ENCODE data around the gene EFCAB6. TPM values are rescaled to one million over a fixed set of nuclear protein-coding genes. Genes with fewer than 3 reads are reported as not detected.
A peak's percentile ranks its signal among the peaks of the same experiment; 100 is the strongest.

Gene EFCAB6
- 1.1 TPM in 2 replicates for total RNA-seq (2012; rRNA removed)
- polyA plus RNA-seq (2012; rRNA removed), result 0.30 and 0.44 TPM in 2 replicates
- polyA plus RNA-seq (2012; cell fraction: cytosol; rRNA removed), result 0.15 and 0.18 TPM in 2 replicates
- polyA plus RNA-seq (2012; cell fraction: nucleus; rRNA removed; ENCODE audit: low replicate concordance), result 0.08 and 0.49 TPM in 2 replicates
- Bru-seq, nascent RNA, result percentile 38 among the genes with signal in this experiment
- BruChase-seq, experiment 1, labeled RNA remaining after a 6-hour chase, result percentile 44 among the genes with signal in this experiment
- percentile 43 among the genes with signal in this experiment for BruChase-seq, experiment 2, labeled RNA remaining after a 2-hour chase
- long read RNA-seq, partial matches to known transcripts, result 1 of 2 reads
- long read RNA-seq, other reads (novel, unspliced or antisense), result 1 of 2 reads

GRCh38 chr22:43812149-43812842 lies at the start of gene EFCAB6:
Gene EFCAB6, minus strand, starts transcription at chr22:43812305. Its CDS starts 29,987 bp downstream, at chr22:43782318.
- Histone ChIP-seq H3K14ac (replicated peaks; ENCODE audit: low read depth, low read length) (peak within 1 kb of the TSS; percentile 98), H3K23ac (ENCODE audit: low read depth, low read length) (peak within 1 kb of the TSS; percentile 88; the same call in 1 of the 2 replicates), H3K36me3 (ENCODE audit: control insufficient read depth, insufficient read depth, low read length) (no peaks in the 10 kb centered on the region), H3K18ac (ENCODE audit: low read depth, low read length) (peak within 1 kb of the TSS; percentile 53), H3K27ac (ENCODE audit: insufficient read depth, low read length) (peak within 1 kb of the TSS; percentile 87), H3K4me2 (ENCODE audit: low read depth, low read length) (peak within 1 kb of the TSS; percentile 98), H3K56ac (ENCODE audit: extremely low read depth, insufficient read depth, low read length) (peak within 1 kb of the TSS; percentile 45), H4K20me1 (ENCODE audit: insufficient read depth, low read length) (no peaks in the 10 kb centered on the region), H2AFZ (replicated peaks; ENCODE audit: low read length, poor library complexity) (peak within 1 kb of the TSS; percentile 99), H3K9me3 (ENCODE audit: control insufficient read depth, insufficient read depth, low read length) (no peaks in the 10 kb centered on the region), H3K9me1 (ENCODE audit: insufficient read depth, low read length) (peaks cover 7% of the 10 kb centered on the region), H4K91ac (ENCODE audit: insufficient read depth, low read depth, low read length) (peak within 1 kb of the TSS; percentile 74), H3K4me1 (ENCODE audit: control insufficient read depth, insufficient read depth, low read length) (peaks cover 6% of the 10 kb centered on the region), H3K4me3 (ENCODE audit: insufficient read depth, low read depth, low read length) (peak within 1 kb of the TSS; percentile 58), H4K5ac (ENCODE audit: low read depth, low read length) (peak within 1 kb of the TSS; percentile 93), H3K9ac (ENCODE audit: low read depth, low read length) (peak within 1 kb of the TSS; percentile 87), H3K79me1 (ENCODE audit: low read depth in 1 of 2, low read length in 2 of 2) (peaks cover 12 to 23% of the 10 kb centered on the region in 2 experiments), H3K4ac (ENCODE audit: low read depth, low read length) (peak within 1 kb of the TSS; percentile 94), H4K8ac (ENCODE audit: low read depth in 2 of 2, low read length in 2 of 2) (peak within 1 kb of the TSS; percentile 92 to 99), H2AK5ac (ENCODE audit: low read depth, low read length) (peak within 1 kb of the TSS; percentile 85), H2BK20ac (ENCODE audit: low read depth, low read length) (no peak within 1 kb of the TSS), H3K27me3 (ENCODE audit: control insufficient read depth, insufficient read depth, low read length) (no peaks in the 10 kb centered on the region), H2AK9ac (replicated peaks; ENCODE audit: low read depth, low read length, poor library complexity) (peak within 1 kb of the TSS; percentile 92), H2BK15ac (ENCODE audit: low read depth, low read length) (0 out of 3 replicates have a peak within 1 kb of the TSS, but pooled peaks have one; percentile 8), H2BK120ac (ENCODE audit: low read depth, low read length) (peak within 1 kb of the TSS; percentile 28), H2BK5ac (ENCODE audit: low read depth, low read length, poor library complexity, severe bottlenecking) (peak within 1 kb of the TSS; percentile 69)
- dilution Hi-C loops (cut with HindIII; ENCODE audit: low sequenced_read_pairs, unreplicated experiment), result no loop called here
- intact Hi-C loops (cut with micrococcal nuclease), result loop anchor here (5.0 kb wide), 1 partner anchor 550 kb away; no protein-coding TSS in a partner anchor
- DNase-seq, result peak; percentile 90
- 0% methylated on average over 11 of the region's 55 CpGs; no CpG with 5 or more reads in 1 of the 2 experiments for WGBS, 2 experiments (ENCODE audit: extremely low coverage in 2 of 2, insufficient read length in 1 of 2)
- CTCF ChIA-PET, result interaction anchor here (0.6 to 1.4 kb wide), 3 partner anchors 13 to 71 kb away, joined by 3 to 8 read pairs (median 3); no protein-coding TSS in a partner anchor
- in situ Hi-C loops (cut with MboI; ENCODE audit: low sequenced_read_pairs), result no loop called here
- TF ChIP-seq CEBPB (IDR thresholded peaks at IDR 0.05; ENCODE audit: low read depth, low read length), result no peak
- peak; percentile 34; the same call in 1 of the 2 replicates for TF ChIP-seq FOS (IDR thresholded peaks at IDR 0.05; ENCODE audit: low read depth, low read length)
- peak; percentile 56 for TF ChIP-seq POLR2A (IDR thresholded peaks at IDR 0.05; ENCODE audit: low read depth, low read length)
- TF ChIP-seq USF2 (IDR thresholded peaks at IDR 0.05; ENCODE audit: low read depth, low read length), result peak; percentile 13; the same call in 1 of the 2 replicates
- POLR2A ChIA-PET (ENCODE audit: unreplicated experiment), result no interaction called here
- peak; percentile 96 for ATAC-seq (ENCODE audit: low read depth)
- BruUV-seq (replicated peaks), result TSS peak; percentile 61
